Neural cell (in vitro differentiated cells): ENCODE measurements around the gene SYT2.

Experiments used
- EZH2 ChIP-seq: fragments of 200-600, 300-800 bp; shearing (Covaris generic), sonication (generic); IDR thresholded peaks from 2 replicates; pipeline ENCODE4 v1.6.1; 2014; ENCODE audit warnings: antibody characterized with exemption, low read length, borderline replicate concordance, mild to moderate bottlenecking; ENCODE audit not compliant: insufficient read depth, poor library complexity, severe bottlenecking
- TAF1 ChIP-seq: IDR thresholded peaks from 2 replicates; pipeline ENCODE4 v1.6.1; 2012; ENCODE audit warnings: low read depth
- TF ChIP-seq, protein P1 (sequence below): fragments of 450-650 bp; IDR thresholded peaks from 2 replicates; pipeline ENCODE4 v1.5.1; 2014; ENCODE audit warnings: antibody characterized with exemption, mild to moderate bottlenecking, moderate library complexity; ENCODE audit not compliant: poor library complexity, severe bottlenecking

DNA sequence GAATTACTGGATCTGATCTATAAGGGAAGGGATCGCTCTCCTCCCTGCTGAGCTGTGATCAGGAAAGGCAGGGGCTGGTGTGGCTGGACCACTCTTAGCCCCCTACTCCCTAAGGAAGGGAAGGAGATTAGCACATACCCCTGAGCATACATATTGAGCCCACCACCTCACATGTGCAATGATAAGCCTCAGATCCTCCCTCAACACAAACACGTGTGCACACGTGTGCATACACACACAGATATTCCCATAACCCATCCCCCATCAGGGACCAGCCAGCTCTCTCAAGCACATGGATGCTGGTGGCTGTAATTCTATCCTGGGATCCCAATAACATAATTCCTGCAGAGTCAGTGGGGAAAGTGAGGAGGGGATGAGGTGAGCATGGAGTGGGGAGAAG, 21.2 kb downstream of the SYT2 start:
- TF ChIP-seq, protein P1, sequence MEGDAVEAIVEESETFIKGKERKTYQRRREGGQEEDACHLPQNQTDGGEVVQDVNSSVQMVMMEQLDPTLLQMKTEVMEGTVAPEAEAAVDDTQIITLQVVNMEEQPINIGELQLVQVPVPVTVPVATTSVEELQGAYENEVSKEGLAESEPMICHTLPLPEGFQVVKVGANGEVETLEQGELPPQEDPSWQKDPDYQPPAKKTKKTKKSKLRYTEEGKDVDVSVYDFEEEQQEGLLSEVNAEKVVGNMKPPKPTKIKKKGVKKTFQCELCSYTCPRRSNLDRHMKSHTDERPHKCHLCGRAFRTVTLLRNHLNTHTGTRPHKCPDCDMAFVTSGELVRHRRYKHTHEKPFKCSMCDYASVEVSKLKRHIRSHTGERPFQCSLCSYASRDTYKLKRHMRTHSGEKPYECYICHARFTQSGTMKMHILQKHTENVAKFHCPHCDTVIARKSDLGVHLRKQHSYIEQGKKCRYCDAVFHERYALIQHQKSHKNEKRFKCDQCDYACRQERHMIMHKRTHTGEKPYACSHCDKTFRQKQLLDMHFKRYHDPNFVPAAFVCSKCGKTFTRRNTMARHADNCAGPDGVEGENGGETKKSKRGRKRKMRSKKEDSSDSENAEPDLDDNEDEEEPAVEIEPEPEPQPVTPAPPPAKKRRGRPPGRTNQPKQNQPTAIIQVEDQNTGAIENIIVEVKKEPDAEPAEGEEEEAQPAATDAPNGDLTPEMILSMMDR, result no peak
- TF ChIP-seq EZH2, result no peak
- no peak for TF ChIP-seq TAF1
